ENCODE results near the gene P2RX2.

GRCh38 chr12:132631666-132632065 is 13.1 kb downstream of the P2RX2 start:
- TF ChIP-seq CTCF (conservative IDR thresholded peaks at IDR 0.05; ENCODE audit: low read depth in 2 of 2) (no peak), EZH2 (IDR thresholded peaks at IDR 0.05; ENCODE audit: low read depth, unreplicated experiment) (no peak), POLR2AphosphoS5 (IDR thresholded peaks at IDR 0.05; ENCODE audit: low read depth) (no peak), CREB1 (CRISPR knock-in tag; IDR thresholded peaks at IDR 0.05; ENCODE audit: low read depth) (no peak), ZNF462 (CRISPR knock-in tag; IDR thresholded peaks at IDR 0.05) (no peak), EZH2phosphoT487 (IDR thresholded peaks at IDR 0.05; ENCODE audit: unreplicated experiment) (no peak), JUNB (IDR thresholded peaks at IDR 0.05; ENCODE audit: unreplicated experiment) (no peak), REST (IDR thresholded peaks at IDR 0.05; ENCODE audit: unreplicated experiment) (no peak)
